Measurements from ENCODE around the gene STX16.

The STX16 gene

DNA sequence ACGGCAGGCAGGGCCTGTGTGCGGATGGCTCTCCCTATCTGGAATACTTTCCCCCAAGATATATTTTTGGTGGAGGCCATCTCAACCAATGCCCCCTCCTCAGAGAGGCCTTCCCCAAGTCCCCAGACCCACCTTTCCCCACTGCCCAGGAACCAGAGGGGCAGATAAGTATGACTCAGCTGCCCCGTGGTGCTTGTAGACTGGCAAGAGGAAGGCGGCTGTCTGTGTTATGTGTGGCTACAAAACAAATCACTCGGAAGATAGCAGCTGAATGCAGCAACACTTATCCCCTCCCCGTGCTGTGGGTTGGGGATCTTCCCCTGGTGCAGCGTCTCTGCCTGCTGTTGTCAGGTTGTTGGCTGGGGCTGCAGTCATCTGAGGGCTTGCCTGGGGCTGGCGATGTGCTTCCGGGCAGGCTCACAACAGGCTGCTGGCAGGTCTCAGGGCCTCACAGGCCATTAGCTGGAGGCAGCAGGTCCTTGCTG lies 48.6 kb downstream of the STX16 start:
- TF ChIP-seq EP300 (IDR thresholded peaks at IDR 0.05; ENCODE audit: borderline replicate concordance) (no peak), RAD21 (IDR thresholded peaks at IDR 0.05; ENCODE audit: low read depth) (no peak)

DNA sequence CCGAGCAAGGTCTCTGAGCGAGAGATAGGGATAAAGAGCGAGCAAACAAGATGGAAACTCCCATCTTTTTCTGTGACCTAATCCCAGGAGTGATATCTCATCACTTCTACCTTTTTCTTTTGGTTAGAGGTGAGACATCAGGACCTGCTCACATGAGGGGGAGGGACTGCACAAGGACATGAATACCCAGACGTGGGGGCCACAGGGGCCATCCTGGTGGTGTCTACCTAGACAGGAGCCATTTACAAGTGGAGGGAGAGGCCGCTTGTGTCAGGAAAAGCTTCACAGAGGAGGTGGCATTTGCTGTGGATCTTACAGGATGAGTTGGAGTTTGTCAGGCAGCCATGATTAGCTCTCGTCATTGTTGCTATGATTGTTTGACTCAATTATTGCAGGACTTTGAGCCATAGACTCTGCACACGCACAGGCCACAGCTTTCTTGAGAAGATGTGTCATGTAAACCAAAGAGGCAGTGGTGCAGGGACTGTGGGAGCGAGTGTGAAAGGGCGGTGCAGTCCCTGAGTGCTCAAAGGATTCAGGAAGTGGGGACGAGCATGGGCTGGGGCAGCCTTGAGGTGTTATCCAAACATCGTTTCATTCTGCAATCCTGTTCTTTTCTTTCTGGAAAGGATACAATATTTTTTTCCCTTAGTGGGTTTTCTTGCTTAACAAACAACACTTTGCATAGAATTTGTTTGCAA lies 49.2 kb downstream of the STX16 start:
- TF ChIP-seq, protein P1, sequence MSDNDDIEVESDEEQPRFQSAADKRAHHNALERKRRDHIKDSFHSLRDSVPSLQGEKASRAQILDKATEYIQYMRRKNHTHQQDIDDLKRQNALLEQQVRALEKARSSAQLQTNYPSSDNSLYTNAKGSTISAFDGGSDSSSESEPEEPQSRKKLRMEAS (IDR thresholded peaks at IDR 0.05): no peak
- TF ChIP-seq CEBPB (IDR thresholded peaks at IDR 0.05) (no peak), EP300 (IDR thresholded peaks at IDR 0.05; ENCODE audit: borderline replicate concordance) (no peak), EGR1 (IDR thresholded peaks at IDR 0.05) (no peak), FOXM1 (IDR thresholded peaks at IDR 0.05; ENCODE audit: borderline replicate concordance, low read depth) (no peak)
- TF ChIP-seq, protein P2, sequence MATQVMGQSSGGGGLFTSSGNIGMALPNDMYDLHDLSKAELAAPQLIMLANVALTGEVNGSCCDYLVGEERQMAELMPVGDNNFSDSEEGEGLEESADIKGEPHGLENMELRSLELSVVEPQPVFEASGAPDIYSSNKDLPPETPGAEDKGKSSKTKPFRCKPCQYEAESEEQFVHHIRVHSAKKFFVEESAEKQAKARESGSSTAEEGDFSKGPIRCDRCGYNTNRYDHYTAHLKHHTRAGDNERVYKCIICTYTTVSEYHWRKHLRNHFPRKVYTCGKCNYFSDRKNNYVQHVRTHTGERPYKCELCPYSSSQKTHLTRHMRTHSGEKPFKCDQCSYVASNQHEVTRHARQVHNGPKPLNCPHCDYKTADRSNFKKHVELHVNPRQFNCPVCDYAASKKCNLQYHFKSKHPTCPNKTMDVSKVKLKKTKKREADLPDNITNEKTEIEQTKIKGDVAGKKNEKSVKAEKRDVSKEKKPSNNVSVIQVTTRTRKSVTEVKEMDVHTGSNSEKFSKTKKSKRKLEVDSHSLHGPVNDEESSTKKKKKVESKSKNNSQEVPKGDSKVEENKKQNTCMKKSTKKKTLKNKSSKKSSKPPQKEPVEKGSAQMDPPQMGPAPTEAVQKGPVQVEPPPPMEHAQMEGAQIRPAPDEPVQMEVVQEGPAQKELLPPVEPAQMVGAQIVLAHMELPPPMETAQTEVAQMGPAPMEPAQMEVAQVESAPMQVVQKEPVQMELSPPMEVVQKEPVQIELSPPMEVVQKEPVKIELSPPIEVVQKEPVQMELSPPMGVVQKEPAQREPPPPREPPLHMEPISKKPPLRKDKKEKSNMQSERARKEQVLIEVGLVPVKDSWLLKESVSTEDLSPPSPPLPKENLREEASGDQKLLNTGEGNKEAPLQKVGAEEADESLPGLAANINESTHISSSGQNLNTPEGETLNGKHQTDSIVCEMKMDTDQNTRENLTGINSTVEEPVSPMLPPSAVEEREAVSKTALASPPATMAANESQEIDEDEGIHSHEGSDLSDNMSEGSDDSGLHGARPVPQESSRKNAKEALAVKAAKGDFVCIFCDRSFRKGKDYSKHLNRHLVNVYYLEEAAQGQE (IDR thresholded peaks at IDR 0.05; ENCODE audit: low read depth): no peak

DNA sequence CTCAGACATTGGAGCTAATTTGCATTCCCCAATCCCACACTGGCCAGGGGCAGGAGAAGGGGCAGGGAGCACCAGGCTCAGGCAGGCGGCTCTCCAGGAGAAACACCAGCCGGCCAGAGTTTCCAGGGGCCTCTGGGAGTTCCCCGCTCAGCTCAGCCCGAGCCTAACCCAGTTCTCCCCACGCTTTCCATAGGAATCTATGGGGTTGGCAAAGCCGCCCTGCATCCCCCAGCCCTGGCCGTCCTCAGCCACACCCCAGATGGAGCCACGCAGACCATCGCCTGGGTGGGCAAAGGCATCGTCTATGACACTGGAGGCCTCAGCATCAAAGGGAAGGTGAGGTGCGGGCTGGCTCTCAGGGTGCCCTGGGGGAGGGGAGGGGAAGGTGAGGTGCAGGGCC lies 49.7 kb downstream of the STX16 start:
- TF ChIP-seq RAD21 (IDR thresholded peaks at IDR 0.05; ENCODE audit: low read depth): no peak

DNA sequence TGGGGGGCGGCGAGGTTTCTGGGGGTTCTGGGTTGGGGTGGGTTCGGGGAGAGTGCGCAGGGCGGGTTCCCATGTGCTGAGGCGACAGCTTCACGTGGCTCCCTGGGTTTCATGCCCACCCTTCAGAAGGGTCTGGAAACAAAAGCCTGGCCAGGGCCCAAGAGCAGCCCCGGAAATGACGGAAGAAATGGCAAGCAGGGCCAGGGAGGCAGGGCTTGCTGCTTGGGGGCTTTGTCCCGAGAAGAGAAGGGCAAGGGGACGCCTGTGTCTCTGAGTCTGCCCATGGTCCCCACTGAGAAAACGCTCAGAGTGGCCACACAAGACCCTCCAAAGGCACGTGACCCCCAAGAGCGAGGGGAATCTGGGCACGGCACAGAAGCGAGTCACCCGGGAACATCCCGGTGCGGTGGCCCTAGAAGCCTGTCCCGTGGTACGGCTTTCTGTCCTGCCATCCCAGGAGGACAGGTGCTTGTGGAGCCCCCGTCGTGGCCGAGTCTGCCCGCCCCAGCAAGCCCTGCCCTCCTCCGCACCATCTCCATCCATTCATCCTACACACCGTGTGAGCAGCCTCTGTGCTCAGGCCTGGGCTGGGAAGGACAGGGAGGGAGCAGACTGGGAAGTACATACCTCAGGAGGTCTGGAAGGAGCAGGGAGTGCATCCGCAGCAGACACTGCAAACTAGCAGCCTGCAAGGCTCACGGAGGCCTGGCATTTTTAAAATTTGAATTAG lies 50.5 kb downstream of the STX16 start:
- TF ChIP-seq, protein P1 (IDR thresholded peaks at IDR 0.05): no peak
- TF ChIP-seq CREB1 (IDR thresholded peaks at IDR 0.05; ENCODE audit: low read depth) (no peak), EGR1 (IDR thresholded peaks at IDR 0.05) (no peak), RAD21 (IDR thresholded peaks at IDR 0.05; ENCODE audit: low read depth) (no peak), TEAD4 (IDR thresholded peaks at IDR 0.05) (no peak), EP300 (IDR thresholded peaks at IDR 0.05; ENCODE audit: borderline replicate concordance) (no peak), CEBPB (IDR thresholded peaks at IDR 0.05) (no peak), NFIC (IDR thresholded peaks at IDR 0.05) (no peak), TAF1 (IDR thresholded peaks at IDR 0.05; ENCODE audit: low read depth) (no peak), YY1 (IDR thresholded peaks at IDR 0.05; ENCODE audit: low read depth) (no peak)
- TF ChIP-seq, protein P2 (IDR thresholded peaks at IDR 0.05; ENCODE audit: low read depth): no peak
- TF ChIP-seq, protein P3, sequence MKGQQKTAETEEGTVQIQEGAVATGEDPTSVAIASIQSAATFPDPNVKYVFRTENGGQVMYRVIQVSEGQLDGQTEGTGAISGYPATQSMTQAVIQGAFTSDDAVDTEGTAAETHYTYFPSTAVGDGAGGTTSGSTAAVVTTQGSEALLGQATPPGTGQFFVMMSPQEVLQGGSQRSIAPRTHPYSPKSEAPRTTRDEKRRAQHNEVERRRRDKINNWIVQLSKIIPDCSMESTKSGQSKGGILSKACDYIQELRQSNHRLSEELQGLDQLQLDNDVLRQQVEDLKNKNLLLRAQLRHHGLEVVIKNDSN (IDR thresholded peaks at IDR 0.05): no peak

DNA sequence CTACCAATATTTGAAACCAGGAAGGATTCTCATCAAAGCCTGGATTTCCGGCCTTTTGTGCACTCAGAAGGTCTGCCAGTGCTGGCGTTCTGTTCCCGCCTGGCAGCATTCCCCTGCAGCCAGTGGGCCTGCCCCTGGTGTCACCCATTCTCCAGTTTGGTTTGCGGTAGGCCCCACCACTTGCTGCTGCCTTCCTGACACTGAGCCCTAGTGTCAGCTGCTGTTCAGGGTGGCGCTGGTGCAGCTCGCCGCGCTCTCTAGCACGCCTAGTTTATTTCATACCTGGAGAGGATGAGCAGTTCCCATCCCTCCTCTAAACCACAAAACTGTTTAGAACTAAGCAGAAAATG lies 51.1 kb downstream of the STX16 start:
- TF ChIP-seq EP300 (IDR thresholded peaks at IDR 0.05; ENCODE audit: borderline replicate concordance) (no peak), FOXM1 (IDR thresholded peaks at IDR 0.05; ENCODE audit: borderline replicate concordance, low read depth) (no peak), TEAD4 (IDR thresholded peaks at IDR 0.05) (no peak), YY1 (IDR thresholded peaks at IDR 0.05; ENCODE audit: low read depth) (no peak), NFIC (IDR thresholded peaks at IDR 0.05) (no peak), EGR1 (IDR thresholded peaks at IDR 0.05) (no peak)
- TF ChIP-seq, protein P2 (IDR thresholded peaks at IDR 0.05; ENCODE audit: low read depth): no peak
- TF ChIP-seq, protein P3 (IDR thresholded peaks at IDR 0.05): no peak
- TF ChIP-seq, protein P1 (IDR thresholded peaks at IDR 0.05): no peak
